Measurements from ENCODE around the gene SNX27.

DNA sequence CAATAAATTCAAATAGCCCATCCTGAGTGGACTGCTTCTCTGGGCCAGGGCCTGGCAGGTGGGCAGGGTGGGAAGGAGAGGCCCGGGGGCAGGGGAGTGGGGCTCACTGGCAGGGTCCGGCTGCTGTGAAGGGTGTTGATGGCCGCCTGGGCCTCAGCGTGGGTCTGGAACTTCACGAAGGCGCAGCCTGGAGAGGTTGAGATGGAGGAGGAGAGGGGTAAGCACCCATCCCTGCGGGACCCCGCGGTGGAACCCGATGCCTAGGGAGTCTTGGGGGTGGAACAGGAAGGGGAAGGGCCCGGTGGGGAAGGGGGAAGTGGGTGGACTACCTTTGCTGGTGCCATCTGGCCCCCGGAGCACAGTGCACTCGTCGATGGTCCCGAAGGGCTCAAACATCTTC lies 97.0 kb downstream of the SNX27 start:
- TF ChIP-seq, protein P1, sequence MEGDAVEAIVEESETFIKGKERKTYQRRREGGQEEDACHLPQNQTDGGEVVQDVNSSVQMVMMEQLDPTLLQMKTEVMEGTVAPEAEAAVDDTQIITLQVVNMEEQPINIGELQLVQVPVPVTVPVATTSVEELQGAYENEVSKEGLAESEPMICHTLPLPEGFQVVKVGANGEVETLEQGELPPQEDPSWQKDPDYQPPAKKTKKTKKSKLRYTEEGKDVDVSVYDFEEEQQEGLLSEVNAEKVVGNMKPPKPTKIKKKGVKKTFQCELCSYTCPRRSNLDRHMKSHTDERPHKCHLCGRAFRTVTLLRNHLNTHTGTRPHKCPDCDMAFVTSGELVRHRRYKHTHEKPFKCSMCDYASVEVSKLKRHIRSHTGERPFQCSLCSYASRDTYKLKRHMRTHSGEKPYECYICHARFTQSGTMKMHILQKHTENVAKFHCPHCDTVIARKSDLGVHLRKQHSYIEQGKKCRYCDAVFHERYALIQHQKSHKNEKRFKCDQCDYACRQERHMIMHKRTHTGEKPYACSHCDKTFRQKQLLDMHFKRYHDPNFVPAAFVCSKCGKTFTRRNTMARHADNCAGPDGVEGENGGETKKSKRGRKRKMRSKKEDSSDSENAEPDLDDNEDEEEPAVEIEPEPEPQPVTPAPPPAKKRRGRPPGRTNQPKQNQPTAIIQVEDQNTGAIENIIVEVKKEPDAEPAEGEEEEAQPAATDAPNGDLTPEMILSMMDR (conservative IDR thresholded peaks at IDR 0.05; ENCODE audit: low read depth in 2 of 2) = no peak
- TF ChIP-seq, protein P2, sequence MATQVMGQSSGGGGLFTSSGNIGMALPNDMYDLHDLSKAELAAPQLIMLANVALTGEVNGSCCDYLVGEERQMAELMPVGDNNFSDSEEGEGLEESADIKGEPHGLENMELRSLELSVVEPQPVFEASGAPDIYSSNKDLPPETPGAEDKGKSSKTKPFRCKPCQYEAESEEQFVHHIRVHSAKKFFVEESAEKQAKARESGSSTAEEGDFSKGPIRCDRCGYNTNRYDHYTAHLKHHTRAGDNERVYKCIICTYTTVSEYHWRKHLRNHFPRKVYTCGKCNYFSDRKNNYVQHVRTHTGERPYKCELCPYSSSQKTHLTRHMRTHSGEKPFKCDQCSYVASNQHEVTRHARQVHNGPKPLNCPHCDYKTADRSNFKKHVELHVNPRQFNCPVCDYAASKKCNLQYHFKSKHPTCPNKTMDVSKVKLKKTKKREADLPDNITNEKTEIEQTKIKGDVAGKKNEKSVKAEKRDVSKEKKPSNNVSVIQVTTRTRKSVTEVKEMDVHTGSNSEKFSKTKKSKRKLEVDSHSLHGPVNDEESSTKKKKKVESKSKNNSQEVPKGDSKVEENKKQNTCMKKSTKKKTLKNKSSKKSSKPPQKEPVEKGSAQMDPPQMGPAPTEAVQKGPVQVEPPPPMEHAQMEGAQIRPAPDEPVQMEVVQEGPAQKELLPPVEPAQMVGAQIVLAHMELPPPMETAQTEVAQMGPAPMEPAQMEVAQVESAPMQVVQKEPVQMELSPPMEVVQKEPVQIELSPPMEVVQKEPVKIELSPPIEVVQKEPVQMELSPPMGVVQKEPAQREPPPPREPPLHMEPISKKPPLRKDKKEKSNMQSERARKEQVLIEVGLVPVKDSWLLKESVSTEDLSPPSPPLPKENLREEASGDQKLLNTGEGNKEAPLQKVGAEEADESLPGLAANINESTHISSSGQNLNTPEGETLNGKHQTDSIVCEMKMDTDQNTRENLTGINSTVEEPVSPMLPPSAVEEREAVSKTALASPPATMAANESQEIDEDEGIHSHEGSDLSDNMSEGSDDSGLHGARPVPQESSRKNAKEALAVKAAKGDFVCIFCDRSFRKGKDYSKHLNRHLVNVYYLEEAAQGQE (IDR thresholded peaks at IDR 0.05; ENCODE audit: unreplicated experiment) = no peak
- TF ChIP-seq POLR2AphosphoS5 (IDR thresholded peaks at IDR 0.05; ENCODE audit: low read depth) = no peak
- TF ChIP-seq EZH2 (IDR thresholded peaks at IDR 0.05; ENCODE audit: low read depth, unreplicated experiment) = no peak
- TF ChIP-seq CREB1 (CRISPR knock-in tag; IDR thresholded peaks at IDR 0.05; ENCODE audit: low read depth) = no peak
- TF ChIP-seq, protein P3, sequence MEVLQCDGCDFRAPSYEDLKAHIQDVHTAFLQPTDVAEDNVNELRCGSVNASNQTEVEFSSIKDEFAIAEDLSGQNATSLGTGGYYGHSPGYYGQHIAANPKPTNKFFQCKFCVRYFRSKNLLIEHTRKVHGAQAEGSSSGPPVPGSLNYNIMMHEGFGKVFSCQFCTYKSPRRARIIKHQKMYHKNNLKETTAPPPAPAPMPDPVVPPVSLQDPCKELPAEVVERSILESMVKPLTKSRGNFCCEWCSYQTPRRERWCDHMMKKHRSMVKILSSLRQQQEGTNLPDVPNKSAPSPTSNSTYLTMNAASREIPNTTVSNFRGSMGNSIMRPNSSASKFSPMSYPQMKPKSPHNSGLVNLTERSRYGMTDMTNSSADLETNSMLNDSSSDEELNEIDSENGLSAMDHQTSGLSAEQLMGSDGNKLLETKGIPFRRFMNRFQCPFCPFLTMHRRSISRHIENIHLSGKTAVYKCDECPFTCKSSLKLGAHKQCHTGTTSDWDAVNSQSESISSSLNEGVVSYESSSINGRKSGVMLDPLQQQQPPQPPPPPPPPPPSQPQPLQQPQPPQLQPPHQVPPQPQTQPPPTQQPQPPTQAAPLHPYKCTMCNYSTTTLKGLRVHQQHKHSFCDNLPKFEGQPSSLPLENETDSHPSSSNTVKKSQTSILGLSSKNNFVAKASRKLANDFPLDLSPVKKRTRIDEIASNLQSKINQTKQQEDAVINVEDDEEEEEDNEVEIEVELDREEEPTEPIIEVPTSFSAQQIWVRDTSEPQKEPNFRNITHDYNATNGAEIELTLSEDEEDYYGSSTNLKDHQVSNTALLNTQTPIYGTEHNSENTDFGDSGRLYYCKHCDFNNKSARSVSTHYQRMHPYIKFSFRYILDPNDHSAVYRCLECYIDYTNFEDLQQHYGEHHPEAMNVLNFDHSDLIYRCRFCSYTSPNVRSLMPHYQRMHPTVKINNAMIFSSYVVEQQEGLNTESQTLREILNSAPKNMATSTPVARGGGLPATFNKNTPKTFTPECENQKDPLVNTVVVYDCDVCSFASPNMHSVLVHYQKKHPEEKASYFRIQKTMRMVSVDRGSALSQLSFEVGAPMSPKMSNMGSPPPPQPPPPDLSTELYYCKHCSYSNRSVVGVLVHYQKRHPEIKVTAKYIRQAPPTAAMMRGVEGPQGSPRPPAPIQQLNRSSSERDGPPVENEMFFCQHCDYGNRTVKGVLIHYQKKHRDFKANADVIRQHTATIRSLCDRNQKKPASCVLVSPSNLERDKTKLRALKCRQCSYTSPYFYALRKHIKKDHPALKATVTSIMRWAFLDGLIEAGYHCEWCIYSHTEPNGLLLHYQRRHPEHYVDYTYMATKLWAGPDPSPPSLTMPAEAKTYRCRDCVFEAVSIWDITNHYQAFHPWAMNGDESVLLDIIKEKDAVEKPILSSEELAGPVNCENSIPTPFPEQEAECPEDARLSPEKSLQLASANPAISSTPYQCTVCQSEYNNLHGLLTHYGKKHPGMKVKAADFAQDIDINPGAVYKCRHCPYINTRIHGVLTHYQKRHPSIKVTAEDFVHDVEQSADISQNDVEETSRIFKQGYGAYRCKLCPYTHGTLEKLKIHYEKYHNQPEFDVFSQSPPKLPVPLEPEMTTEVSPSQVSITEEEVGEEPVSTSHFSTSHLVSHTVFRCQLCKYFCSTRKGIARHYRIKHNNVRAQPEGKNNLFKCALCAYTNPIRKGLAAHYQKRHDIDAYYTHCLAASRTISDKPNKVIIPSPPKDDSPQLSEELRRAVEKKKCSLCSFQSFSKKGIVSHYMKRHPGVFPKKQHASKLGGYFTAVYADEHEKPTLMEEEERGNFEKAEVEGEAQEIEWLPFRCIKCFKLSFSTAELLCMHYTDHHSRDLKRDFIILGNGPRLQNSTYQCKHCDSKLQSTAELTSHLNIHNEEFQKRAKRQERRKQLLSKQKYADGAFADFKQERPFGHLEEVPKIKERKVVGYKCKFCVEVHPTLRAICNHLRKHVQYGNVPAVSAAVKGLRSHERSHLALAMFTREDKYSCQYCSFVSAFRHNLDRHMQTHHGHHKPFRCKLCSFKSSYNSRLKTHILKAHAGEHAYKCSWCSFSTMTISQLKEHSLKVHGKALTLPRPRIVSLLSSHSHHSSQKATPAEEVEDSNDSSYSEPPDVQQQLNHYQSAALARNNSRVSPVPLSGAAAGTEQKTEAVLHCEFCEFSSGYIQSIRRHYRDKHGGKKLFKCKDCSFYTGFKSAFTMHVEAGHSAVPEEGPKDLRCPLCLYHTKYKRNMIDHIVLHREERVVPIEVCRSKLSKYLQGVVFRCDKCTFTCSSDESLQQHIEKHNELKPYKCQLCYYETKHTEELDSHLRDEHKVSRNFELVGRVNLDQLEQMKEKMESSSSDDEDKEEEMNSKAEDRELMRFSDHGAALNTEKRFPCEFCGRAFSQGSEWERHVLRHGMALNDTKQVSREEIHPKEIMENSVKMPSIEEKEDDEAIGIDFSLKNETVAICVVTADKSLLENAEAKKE (CRISPR knock-in tag; IDR thresholded peaks at IDR 0.05) = no peak
